ENCODE data around the gene ATG13. TPM values are rescaled to one million over a fixed set of nuclear protein-coding genes. Genes with fewer than 3 reads are reported as not detected.
A peak's percentile ranks its signal among the peaks of the same experiment; 100 is the strongest.

ATG13 gene
- total RNA-seq, 1 experiment from 2014 or later = 75.1 TPM

- peak; percentile 95 for DNase-seq (ENCODE audit: unreplicated experiment)
- intact Hi-C loops (cut with micrococcal nuclease) = no loop called here
- peaks cover 77% of the 10 kb centered on the region for H3K36me3 Mint-ChIP-seq (ENCODE audit: insufficient read depth, unreplicated experiment)
These were observed 69.8 kb downstream of the ATG13 start for GRCh38 chr11:46686886-46687795.

GRCh38 chr11:46690702-46691101 is 73.3 kb downstream of the ATG13 start:
- no peak for TF ChIP-seq CTCF (IDR thresholded peaks at IDR 0.05; ENCODE audit: unreplicated experiment)
- ChIA-PET POLR2A (interaction anchor here (0.6 to 2.0 kb wide), 2 partner anchors 10 to 115 kb away, joined by 3 to 14 read pairs; partner anchors contain the start of genes ARHGAP1 and ZNF408), CTCF (interaction anchor here (0.9 kb wide), 1 partner anchor 10 kb away, joined by 5 read pairs; the partner anchor contains the start of genes ARHGAP1 and ZNF408)
- no peaks in the 10 kb centered on the region for H3K27me3 Mint-ChIP-seq (ENCODE audit: insufficient read depth, unreplicated experiment)
- BruUV-seq (replicated peaks) = no TSS peak
- DNase-seq (ENCODE audit: unreplicated experiment) = no peak
- H3K4me1 Mint-ChIP-seq (ENCODE audit: insufficient read depth, unreplicated experiment) = peaks cover 23% of the 10 kb centered on the region
- intact Hi-C loops (cut with micrococcal nuclease) = no loop called here
- H3K27ac Mint-ChIP-seq (ENCODE audit: low read depth, unreplicated experiment) = no peak overlapping the region
- peaks cover 73% of the 10 kb centered on the region for H3K36me3 Mint-ChIP-seq (ENCODE audit: insufficient read depth, unreplicated experiment)
- H3K9me3 Mint-ChIP-seq (ENCODE audit: unreplicated experiment) = no peaks in the 10 kb centered on the region
- no peak overlapping the region for H3K4me3 Mint-ChIP-seq (ENCODE audit: unreplicated experiment)

More at GRCh38 chr11:46686886-46687795, 69.8 kb downstream of the ATG13 start:
- BruUV-seq (replicated peaks) = TSS peak; percentile 48
- Mint-ChIP-seq H3K27ac (ENCODE audit: low read depth, unreplicated experiment) (peak overlapping the region; percentile 96), H3K27me3 (ENCODE audit: insufficient read depth, unreplicated experiment) (no peaks in the 10 kb centered on the region), H3K4me3 (ENCODE audit: unreplicated experiment) (peak overlapping the region; percentile 49), H3K9me3 (ENCODE audit: unreplicated experiment) (no peaks in the 10 kb centered on the region), H3K4me1 (ENCODE audit: insufficient read depth, unreplicated experiment) (peaks cover 33% of the 10 kb centered on the region)
- TF ChIP-seq CTCF (IDR thresholded peaks at IDR 0.05; ENCODE audit: unreplicated experiment) = no peak
- ChIA-PET POLR2A (interaction anchor here (0.7 to 7.1 kb wide), 18 partner anchors 12 to 180 kb away, joined by 3 to 150 read pairs (median 4); partner anchors contain the start of genes ARHGAP1, ATG13, HARBI1 and ZNF408), CTCF (interaction anchor here (0.7 to 2.6 kb wide), 5 partner anchors 11 to 300 kb away, joined by 3 to 9 read pairs (median 5); partner anchors contain the start of genes ARHGAP1 and ZNF408)

- no peak for DNase-seq (ENCODE audit: unreplicated experiment)
- H3K27ac Mint-ChIP-seq (ENCODE audit: low read depth, unreplicated experiment) = no peak overlapping the region
- intact Hi-C loops (cut with micrococcal nuclease) = no loop called here
- peaks cover 63% of the 10 kb centered on the region for H3K36me3 Mint-ChIP-seq (ENCODE audit: insufficient read depth, unreplicated experiment)
- BruUV-seq (replicated peaks) = no TSS peak
- H3K9me3 Mint-ChIP-seq (ENCODE audit: unreplicated experiment) = no peaks in the 10 kb centered on the region
- no peak overlapping the region for H3K4me3 Mint-ChIP-seq (ENCODE audit: unreplicated experiment)
- ChIA-PET POLR2A (no interaction called here), CTCF (interaction anchor here (0.6 to 1.2 kb wide), 4 partner anchors 14 to 140 kb away, joined by 3 to 5 read pairs (median 4); no protein-coding TSS in a partner anchor)
- no peak for TF ChIP-seq CTCF (IDR thresholded peaks at IDR 0.05; ENCODE audit: unreplicated experiment)
- no peaks in the 10 kb centered on the region for H3K27me3 Mint-ChIP-seq (ENCODE audit: insufficient read depth, unreplicated experiment)
- peaks cover 14% of the 10 kb centered on the region for H3K4me1 Mint-ChIP-seq (ENCODE audit: insufficient read depth, unreplicated experiment)
These were observed 75.1 kb downstream of the ATG13 start for GRCh38 chr11:46692450-46692849.

- Mint-ChIP-seq H3K4me1 (ENCODE audit: insufficient read depth, unreplicated experiment) (peaks cover 12% of the 10 kb centered on the region), H3K36me3 (ENCODE audit: insufficient read depth, unreplicated experiment) (peaks cover 57% of the 10 kb centered on the region), H3K4me3 (ENCODE audit: unreplicated experiment) (no peak overlapping the region), H3K9me3 (ENCODE audit: unreplicated experiment) (no peaks in the 10 kb centered on the region), H3K27ac (ENCODE audit: low read depth, unreplicated experiment) (peak overlapping the region; percentile 88), H3K27me3 (ENCODE audit: insufficient read depth, unreplicated experiment) (no peaks in the 10 kb centered on the region)
- no peak for DNase-seq (ENCODE audit: unreplicated experiment)
- no TSS peak for BruUV-seq (replicated peaks)
- intact Hi-C loops (cut with micrococcal nuclease) = no loop called here
- no peak for TF ChIP-seq CTCF (IDR thresholded peaks at IDR 0.05; ENCODE audit: unreplicated experiment)
- CTCF ChIA-PET = interaction anchor here (0.6 to 1.0 kb wide), 2 partner anchors 24 to 156 kb away, joined by 3 to 4 read pairs; no protein-coding TSS in a partner anchor
- POLR2A ChIA-PET = interaction anchor here (0.6 kb wide), 1 partner anchor 1536 kb away, joined by 3 read pairs; no protein-coding TSS in a partner anchor
These were observed 76.3 kb downstream of the ATG13 start for GRCh38 chr11:46693597-46694012.
